ENCODE data around the gene ATXN7L2. TPM values are rescaled to one million over a fixed set of nuclear protein-coding genes. Genes with fewer than 3 reads are reported as not detected.
"Not testable (repeated sequence)": the region's sequence is repeated elsewhere in the genome, so short reads cannot be mapped to it uniquely, and the experiment has no call there.

The ATXN7L2 gene
- total RNA-seq, 4 donors from 2014 or later = 4.3 to 7.8 (median 4.8) TPM

DNA sequence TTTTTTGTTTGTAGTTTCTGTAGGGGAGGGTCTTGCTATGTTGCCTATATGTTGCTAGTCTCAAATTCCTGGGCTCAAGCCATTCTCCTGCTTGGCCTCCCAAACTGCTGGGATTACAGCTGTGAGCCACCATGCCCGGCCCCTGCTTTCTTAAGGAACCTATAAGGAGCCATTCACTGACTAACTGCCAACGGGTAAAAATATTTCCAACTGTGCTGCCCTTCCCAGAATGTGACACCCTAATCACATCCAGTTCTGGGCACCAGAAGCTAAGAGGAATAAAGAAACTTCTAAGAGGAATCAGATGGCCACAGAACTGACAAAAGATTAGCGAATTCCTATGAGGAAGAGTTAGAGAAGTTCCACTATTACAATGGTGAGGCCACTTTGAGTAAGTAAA is 10.9 kb upstream of the ATXN7L2 start:
- intact Hi-C loops (cut with DNase I; ENCODE audit: low total_unique reads) = no loop called here
- 39 to 40% methylated on average over 3 of the region's 3 CpGs for WGBS, 2 donors
- H3K4me3 ChIP-seq (ENCODE audit: low read depth, poor library complexity, severe bottlenecking) = no peak overlapping the region
- peak in 1 of 2 donors; percentile 42 for DNase-seq (ENCODE audit: low spot score in 2 of 2)
- TF ChIP-seq, protein P1, sequence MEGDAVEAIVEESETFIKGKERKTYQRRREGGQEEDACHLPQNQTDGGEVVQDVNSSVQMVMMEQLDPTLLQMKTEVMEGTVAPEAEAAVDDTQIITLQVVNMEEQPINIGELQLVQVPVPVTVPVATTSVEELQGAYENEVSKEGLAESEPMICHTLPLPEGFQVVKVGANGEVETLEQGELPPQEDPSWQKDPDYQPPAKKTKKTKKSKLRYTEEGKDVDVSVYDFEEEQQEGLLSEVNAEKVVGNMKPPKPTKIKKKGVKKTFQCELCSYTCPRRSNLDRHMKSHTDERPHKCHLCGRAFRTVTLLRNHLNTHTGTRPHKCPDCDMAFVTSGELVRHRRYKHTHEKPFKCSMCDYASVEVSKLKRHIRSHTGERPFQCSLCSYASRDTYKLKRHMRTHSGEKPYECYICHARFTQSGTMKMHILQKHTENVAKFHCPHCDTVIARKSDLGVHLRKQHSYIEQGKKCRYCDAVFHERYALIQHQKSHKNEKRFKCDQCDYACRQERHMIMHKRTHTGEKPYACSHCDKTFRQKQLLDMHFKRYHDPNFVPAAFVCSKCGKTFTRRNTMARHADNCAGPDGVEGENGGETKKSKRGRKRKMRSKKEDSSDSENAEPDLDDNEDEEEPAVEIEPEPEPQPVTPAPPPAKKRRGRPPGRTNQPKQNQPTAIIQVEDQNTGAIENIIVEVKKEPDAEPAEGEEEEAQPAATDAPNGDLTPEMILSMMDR (IDR thresholded peaks at IDR 0.05) = no peak
- TF ChIP-seq POLR2A (IDR thresholded peaks at IDR 0.05) = no peak

DNA sequence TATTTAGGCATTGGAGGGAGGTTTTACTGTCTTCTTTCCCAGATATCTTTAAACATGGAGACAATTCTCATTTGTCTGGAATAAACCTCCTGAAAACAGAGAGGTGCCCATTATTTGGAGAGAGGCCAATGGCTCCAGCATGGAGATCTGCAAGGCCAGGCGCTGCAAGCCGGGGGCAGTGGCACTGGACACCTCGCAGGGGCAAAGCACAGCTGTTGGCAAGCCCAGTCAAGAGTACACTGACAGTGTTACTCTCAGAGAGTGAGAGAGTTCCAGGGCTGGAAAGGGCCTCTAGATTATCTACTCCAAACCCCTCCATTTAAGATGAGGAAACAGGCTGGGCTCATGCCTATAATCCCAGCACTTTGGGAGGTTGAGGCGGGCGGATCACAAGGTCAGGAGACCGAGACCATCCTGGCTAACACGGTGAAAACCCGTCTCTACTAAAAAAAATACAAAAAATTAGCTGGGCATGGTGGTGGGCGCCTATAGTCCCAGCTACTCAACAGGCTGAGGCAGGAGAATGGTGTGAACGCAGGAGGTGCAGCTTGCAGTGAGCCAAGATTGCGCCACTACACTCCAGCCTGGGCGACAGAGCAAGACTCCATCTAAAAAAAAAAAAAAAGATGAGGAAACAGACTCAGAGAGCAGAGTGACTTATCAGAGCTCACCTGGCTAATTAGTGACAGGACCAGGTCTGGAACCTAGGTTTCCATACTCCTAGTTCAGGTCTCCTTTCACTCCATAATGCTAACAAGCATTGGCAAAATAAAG is 10.2 kb upstream of the ATXN7L2 start:
- WGBS, 2 donors = 74 to 81% methylated on average over 12 of the region's 12 CpGs
- H3K4me3 ChIP-seq (ENCODE audit: low read depth, poor library complexity, severe bottlenecking); intact Hi-C loops (cut with DNase I; ENCODE audit: low total_unique reads): not testable (repeated sequence)
- DNase-seq (ENCODE audit: low spot score in 2 of 2) = peak in 1 of 2 donors; percentile 37

DNA sequence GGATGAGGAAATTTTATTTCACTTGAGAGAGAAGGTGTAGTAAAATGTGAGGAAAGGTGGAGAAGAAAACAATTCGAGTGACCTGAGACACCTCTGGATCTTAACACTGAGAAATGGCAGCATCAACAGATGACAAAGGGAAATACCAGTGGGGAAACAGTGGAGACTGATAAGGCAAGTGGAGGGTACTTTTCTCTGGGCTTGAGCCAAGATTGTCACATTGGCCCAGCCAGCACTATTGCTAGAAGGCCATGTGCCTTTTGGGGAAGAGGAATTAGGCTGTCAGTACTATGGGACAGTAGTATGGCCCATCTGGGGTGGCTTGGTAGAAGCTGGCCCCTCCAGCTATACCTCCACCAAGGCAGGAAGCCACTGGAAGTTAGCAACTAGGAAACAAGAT is 9.0 kb upstream of the ATXN7L2 start:
- WGBS, 2 donors = 58 to 71% methylated on average over 1 of the region's 1 CpG
- intact Hi-C loops (cut with DNase I; ENCODE audit: low total_unique reads) = no loop called here
- DNase-seq (ENCODE audit: low spot score in 2 of 2) = peak in 1 of 2 donors; percentile 12
- H3K4me3 ChIP-seq (ENCODE audit: low read depth, poor library complexity, severe bottlenecking) = no peak overlapping the region
- TF ChIP-seq, protein P1 (IDR thresholded peaks at IDR 0.05) = no peak
- no peak for TF ChIP-seq POLR2A (IDR thresholded peaks at IDR 0.05)

DNA sequence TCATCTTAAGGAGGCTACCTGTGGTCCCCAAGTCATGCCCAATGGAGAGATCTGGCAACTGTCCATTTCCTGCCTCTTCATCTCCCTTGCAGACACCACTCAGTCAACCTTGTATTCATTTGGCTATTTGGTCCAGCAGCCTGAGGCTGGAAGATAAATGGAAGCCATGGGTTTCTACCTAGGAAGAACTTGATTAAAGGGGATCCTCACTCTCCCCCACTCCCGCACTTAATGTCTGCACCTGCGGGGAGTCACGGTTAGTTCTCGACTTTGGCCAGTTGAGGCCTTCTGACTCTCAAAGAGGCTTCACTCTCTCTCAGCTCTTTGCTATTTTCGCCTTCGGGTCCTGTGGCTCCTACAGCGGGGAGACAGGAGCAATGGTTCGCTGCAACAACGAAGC is 8.4 kb upstream of the ATXN7L2 start:
- peak in 1 of 2 donors; percentile 56 for DNase-seq (ENCODE audit: low spot score in 2 of 2)
- 82% methylated on average over 9 of the region's 9 CpGs for WGBS, 2 donors
- TF ChIP-seq POLR2A (IDR thresholded peaks at IDR 0.05) = no peak
- TF ChIP-seq, protein P1 (IDR thresholded peaks at IDR 0.05) = no peak
- H3K4me3 ChIP-seq (ENCODE audit: low read depth, poor library complexity, severe bottlenecking) = no peak overlapping the region
- intact Hi-C loops (cut with DNase I; ENCODE audit: low total_unique reads) = no loop called here

DNA sequence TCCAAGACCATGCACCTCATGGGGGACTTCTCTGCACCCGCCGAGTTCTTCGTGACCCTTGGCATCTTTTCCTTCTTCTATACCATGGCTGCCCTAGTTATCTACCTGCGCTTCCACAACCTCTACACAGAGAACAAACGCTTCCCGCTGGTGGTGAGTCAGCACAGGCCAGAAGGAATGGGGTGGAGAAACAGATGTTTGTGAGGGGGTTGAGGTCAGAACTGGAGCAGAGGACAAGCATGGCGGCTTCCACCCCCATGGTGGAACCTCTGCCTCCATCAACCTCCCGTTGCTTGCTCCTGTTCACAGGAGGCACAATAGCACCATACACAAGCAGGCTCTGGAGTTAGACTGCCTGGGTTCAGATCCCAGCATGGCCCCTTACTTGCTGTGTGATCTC is 6.9 kb upstream of the ATXN7L2 start:
- TF ChIP-seq, protein P1 (IDR thresholded peaks at IDR 0.05) = no peak
- no peak for TF ChIP-seq POLR2A (IDR thresholded peaks at IDR 0.05)
- intact Hi-C loops (cut with DNase I; ENCODE audit: low total_unique reads) = no loop called here
- DNase-seq (ENCODE audit: low spot score in 2 of 2) = peak in 1 of 2 donors; percentile 31
- no peak overlapping the region for H3K4me3 ChIP-seq (ENCODE audit: low read depth, poor library complexity, severe bottlenecking)
- WGBS, 2 donors = 90 to 91% methylated on average over 8 of the region's 8 CpGs

DNA sequence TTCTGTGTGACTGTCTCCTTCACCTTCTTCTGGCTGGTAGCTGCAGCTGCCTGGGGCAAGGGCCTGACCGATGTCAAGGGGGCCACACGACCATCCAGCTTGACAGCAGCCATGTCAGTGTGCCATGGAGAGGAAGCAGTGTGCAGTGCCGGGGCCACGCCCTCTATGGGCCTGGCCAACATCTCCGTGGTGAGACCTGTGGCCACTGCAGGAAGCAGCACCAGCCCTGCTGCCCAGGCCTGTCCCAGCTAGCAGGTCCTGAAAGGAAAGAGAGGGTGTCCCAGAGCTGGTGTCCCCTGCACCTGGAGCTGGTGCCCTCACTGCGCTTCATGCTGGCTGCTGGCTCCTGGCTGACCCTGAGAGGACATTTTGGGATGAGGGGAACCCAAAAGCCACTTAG is 5.9 kb upstream of the ATXN7L2 start:
- TF ChIP-seq, protein P1 (IDR thresholded peaks at IDR 0.05) = no peak
- TF ChIP-seq POLR2A (IDR thresholded peaks at IDR 0.05) = no peak
- no peak overlapping the region for H3K4me3 ChIP-seq (ENCODE audit: low read depth, poor library complexity, severe bottlenecking)
- DNase-seq (ENCODE audit: low spot score in 2 of 2) = peak in 1 of 2 donors; percentile 75
- intact Hi-C loops (cut with DNase I; ENCODE audit: low total_unique reads) = no loop called here
- 65 to 83% methylated on average over 3 to 6 of the region's 6 CpGs for WGBS, 2 donors
